LNCaP clone FGC (cell line): ENCODE measurements around the gene ST7.
"Not testable (repeated sequence)": the region's sequence is repeated elsewhere in the genome, so short reads cannot be mapped to it uniquely, and the experiment has no call there.

Experiments used
- DNase-seq: peaks from one replicate; pipeline ENCODE4 v3.0.0-alpha.2; 2011; ENCODE audit warnings: low read depth
- H3K4me3 ChIP-seq: 2 replicates; pipeline ENCODE4 v1.5.1; 2011; ENCODE audit warnings: mild to moderate bottlenecking, low read depth, low read length, control low read depth
- CTCF ChIP-seq: IDR thresholded peaks from 2 replicates; pipeline ENCODE4 v1.5.1; 2012; ENCODE audit warnings: mild to moderate bottlenecking; ENCODE audit not compliant: control insufficient read depth, insufficient read depth; ENCODE audit errors: extremely low read depth

Gene ST7

GRCh38 chr7:117119192-117119924 is 166.1 kb downstream of the ST7 start:
- no peak overlapping the region for H3K4me3 ChIP-seq
- peak; percentile 54 for DNase-seq
- TF ChIP-seq CTCF = peak; percentile 67

- H3K4me3 ChIP-seq, DNase-seq: not testable (repeated sequence)
Observed at GRCh38 chr7:117120321-117120720, 167.0 kb downstream of the ST7 start.

GRCh38 chr7:117122036-117122435 is 168.7 kb downstream of the ST7 start:
- DNase-seq, H3K4me3 ChIP-seq: not testable (repeated sequence)

GRCh38 chr7:117122536-117122935 is 169.2 kb downstream of the ST7 start:
- DNase-seq = no peak
- no peak for TF ChIP-seq CTCF
- no peak overlapping the region for H3K4me3 ChIP-seq

GRCh38 chr7:117123311-117123926 is 170.1 kb downstream of the ST7 start:
- no peak overlapping the region for H3K4me3 ChIP-seq
- TF ChIP-seq CTCF = no peak
- DNase-seq = peak; percentile 98

GRCh38 chr7:117124591-117125220 is 171.4 kb downstream of the ST7 start:
- no peak for TF ChIP-seq CTCF
- DNase-seq = peak; percentile 82
- no peak overlapping the region for H3K4me3 ChIP-seq

- TF ChIP-seq CTCF = no peak
- no peak for DNase-seq
- no peak overlapping the region for H3K4me3 ChIP-seq
Observed at GRCh38 chr7:117126676-117127075, 173.4 kb downstream of the ST7 start.
